Caco-2 (cell line): ENCODE results near the gene PLCB4. TPM values are rescaled to one million over a fixed set of nuclear protein-coding genes. Genes with fewer than 3 reads are reported as not detected.

Experiments used
- BruUV-seq: library from RNA; stranded (reverse); fragments of 400-500 nt; replicated peaks from 2 replicates; lab custom pipeline; 2021; lab: Mats Ljungman, UMichigan
- CTCF ChIA-PET: fragments of 300-600 bp; sonication (Branson Sonifier 250); formaldehyde crosslinking; loops from one replicate; lab custom pipeline; 2022; ENCODE audit warnings: antibody characterized with exemption; lab: Charles Lee
- POLR2A ChIA-PET: fragments of 300-600 bp; sonication (Branson Sonifier 250); formaldehyde crosslinking; loops from one replicate; lab custom pipeline; 2022; ENCODE audit warnings: antibody characterized with exemption; lab: Charles Lee
- DNase-seq, 2 experiments: peaks; one replicate each; pipeline versions ENCODE4 v3.0.0 to v3.0.0-alpha.2; 2020 to 2022
- H3K27me3 ChIP-seq: replicated peaks from 2 replicates; pipeline ENCODE4 v1.6.0; 2011; ENCODE audit warnings: low read length; ENCODE audit not compliant: control insufficient read depth, insufficient read depth
- H3K36me3 ChIP-seq: 2 replicates; pipeline ENCODE4 v1.5.1; 2011; ENCODE audit warnings: low read length; ENCODE audit not compliant: control insufficient read depth, insufficient read depth
- H3K4me1 ChIP-seq: fragments of 250-450 bp; sonication (Bioruptor Pico); 2 replicates; pipeline ENCODE4 v1.5.1; 2020; ENCODE audit warnings: mild to moderate bottlenecking
- H3K4me3 ChIP-seq: 2 replicates; pipeline ENCODE4 v1.5.1; 2011; ENCODE audit warnings: low read depth, mild to moderate bottlenecking, control low read depth, low read length
- H3K9me3 ChIP-seq: fragments of 250-450 bp; sonication (Bioruptor Pico); 2 replicates; pipeline ENCODE4 v1.5.1; 2020; ENCODE audit warnings: mild to moderate bottlenecking, moderate library complexity
- H3K27ac Mint-ChIP-seq: one replicate; pipeline ENCODE4 v1.8.0; 2022; ENCODE audit warnings: mixed read lengths; ENCODE audit not compliant: unreplicated experiment
- H3K27me3 Mint-ChIP-seq: one replicate; pipeline ENCODE4 v1.8.0; 2022; ENCODE audit warnings: mixed read lengths; ENCODE audit not compliant: insufficient read depth, unreplicated experiment
- H3K36me3 Mint-ChIP-seq: one replicate; pipeline ENCODE4 v1.8.0; 2022; ENCODE audit warnings: mild to moderate bottlenecking, mixed read lengths; ENCODE audit not compliant: insufficient read depth, unreplicated experiment
- H3K4me1 Mint-ChIP-seq: one replicate; pipeline ENCODE4 v1.8.0; 2022; ENCODE audit warnings: low read depth, mixed read lengths; ENCODE audit not compliant: unreplicated experiment
- H3K4me3 Mint-ChIP-seq: one replicate; pipeline ENCODE4 v1.8.0; 2022; ENCODE audit warnings: mild to moderate bottlenecking, moderate library complexity, mixed read lengths; ENCODE audit not compliant: unreplicated experiment
- H3K9me3 Mint-ChIP-seq: one replicate; pipeline ENCODE4 v1.8.0; 2022; ENCODE audit warnings: mixed read lengths; ENCODE audit not compliant: unreplicated experiment
- CTCF ChIP-seq, 2 experiments: fragments of 200-600 bp in 1 of 2; IDR thresholded peaks; 1 replicate in 1 of 2; 2 replicates in 1 of 2; pipeline versions ENCODE4 v1.5.1 to v1.8.0; 2011 to 2022; ENCODE audit warnings: antibody characterized with exemption in 1 of 2, control low read depth in 1 of 2, inconsistent platforms in 1 of 2, low read depth in 1 of 2, low read length in 1 of 2, mild to moderate bottlenecking in 1 of 2, moderate library complexity in 1 of 2; ENCODE audit not compliant: insufficient read depth in 1 of 2, severe bottlenecking in 1 of 2, unreplicated experiment in 1 of 2
- intact Hi-C: fragments of 100-400 bp; cut with micrococcal nuclease; formaldehyde crosslinking; loops from one replicate; pipeline ENCODE4 v1.10.0; 2022; ENCODE audit not compliant: unreplicated experiment
- total RNA-seq: library from RNA; stranded (reverse); gene quantifications from 2 replicates; pipeline ENCODE4 v1.2.3, GENCODE V29; 2022

The PLCB4 gene
- total RNA-seq, 1 experiment from 2014 or later: 3.0 TPM

- H3K4me3 ChIP-seq: no peak overlapping the region
- no peak for DNase-seq
- CTCF ChIA-PET: interaction anchor here (0.9 kb wide), 1 partner anchor 13 kb away, joined by 3 read pairs; no protein-coding TSS in a partner anchor
- POLR2A ChIA-PET: no interaction called here
- no peaks in the 10 kb centered on the region for H3K4me1 Mint-ChIP-seq
- no peaks in the 10 kb centered on the region for H3K9me3 ChIP-seq
- no peaks in the 10 kb centered on the region for H3K27me3 ChIP-seq
- H3K36me3 Mint-ChIP-seq: no peaks in the 10 kb centered on the region
- peaks cover 3% of the 10 kb centered on the region for H3K27me3 Mint-ChIP-seq
- no peaks in the 10 kb centered on the region for H3K36me3 ChIP-seq
- intact Hi-C loops: no loop called here
- TF ChIP-seq CTCF (IDR thresholded peaks at IDR 0.05; ENCODE audit: insufficient read depth in 1 of 2, low read depth in 1 of 2, low read length in 1 of 2, severe bottlenecking in 1 of 2, unreplicated experiment in 1 of 2): no peak
- H3K4me3 Mint-ChIP-seq: no peak overlapping the region
- BruUV-seq: no TSS peak
- no peak overlapping the region for H3K27ac Mint-ChIP-seq
- no peaks in the 10 kb centered on the region for H3K9me3 Mint-ChIP-seq
- no peaks in the 10 kb centered on the region; the same call in 1 of the 2 replicates for H3K4me1 ChIP-seq
These were observed 133.7 kb downstream of the PLCB4 start for GRCh38 chr20:9202420-9203080.

DNA sequence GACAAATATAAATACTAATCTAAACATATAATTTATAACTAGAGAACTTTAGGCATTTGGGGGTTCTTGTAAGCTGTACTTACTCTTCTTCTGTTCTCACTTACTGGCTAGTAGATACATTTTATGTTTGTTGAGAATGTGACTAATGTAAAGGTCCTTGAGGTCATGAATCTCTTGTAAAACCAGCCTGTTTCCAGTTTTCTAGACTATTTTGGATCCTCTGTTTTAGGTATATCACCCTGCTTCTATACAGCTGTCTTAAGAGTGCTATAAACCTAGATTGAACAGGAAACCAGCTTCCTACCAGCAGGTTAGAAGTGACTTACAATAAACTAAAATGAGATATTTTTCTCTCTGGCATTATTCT, 134.2 kb downstream of the PLCB4 start:
- intact Hi-C loops: no loop called here
- H3K9me3 ChIP-seq: no peaks in the 10 kb centered on the region
- peaks cover 3% of the 10 kb centered on the region for H3K27me3 Mint-ChIP-seq
- H3K27me3 ChIP-seq: no peaks in the 10 kb centered on the region
- no peaks in the 10 kb centered on the region for H3K36me3 ChIP-seq
- no peaks in the 10 kb centered on the region for H3K4me1 Mint-ChIP-seq
- ChIA-PET POLR2A (no interaction called here), CTCF (interaction anchor here (0.9 kb wide), 1 partner anchor 13 kb away, joined by 3 read pairs; no protein-coding TSS in a partner anchor)
- BruUV-seq: no TSS peak
- no peak for TF ChIP-seq CTCF (IDR thresholded peaks at IDR 0.05; ENCODE audit: insufficient read depth in 1 of 2, low read depth in 1 of 2, low read length in 1 of 2, severe bottlenecking in 1 of 2, unreplicated experiment in 1 of 2)
- no peaks in the 10 kb centered on the region for H3K9me3 Mint-ChIP-seq
- H3K27ac Mint-ChIP-seq: no peak overlapping the region
- no peaks in the 10 kb centered on the region; the same call in 1 of the 2 replicates for H3K4me1 ChIP-seq
- no peak overlapping the region for H3K4me3 Mint-ChIP-seq
- H3K36me3 Mint-ChIP-seq: no peaks in the 10 kb centered on the region
- no peak overlapping the region for H3K4me3 ChIP-seq
- no peak for DNase-seq

- Mint-ChIP-seq H3K9me3 (no peaks in the 10 kb centered on the region), H3K36me3 (no peaks in the 10 kb centered on the region), H3K27me3 (peaks cover 3% of the 10 kb centered on the region), H3K4me1 (no peaks in the 10 kb centered on the region), H3K27ac (no peak overlapping the region), H3K4me3 (no peak overlapping the region)
- intact Hi-C loops: no loop called here
- Histone ChIP-seq H3K4me1 (no peaks in the 10 kb centered on the region; the same call in 1 of the 2 replicates), H3K4me3 (no peak overlapping the region), H3K27me3 (no peaks in the 10 kb centered on the region), H3K36me3 (no peaks in the 10 kb centered on the region), H3K9me3 (no peaks in the 10 kb centered on the region)
- ChIA-PET CTCF (no interaction called here), POLR2A (no interaction called here)
- DNase-seq: no peak
- no peak for TF ChIP-seq CTCF (IDR thresholded peaks at IDR 0.05; ENCODE audit: insufficient read depth in 1 of 2, low read depth in 1 of 2, low read length in 1 of 2, severe bottlenecking in 1 of 2, unreplicated experiment in 1 of 2)
- BruUV-seq: no TSS peak
These were observed 136.1 kb downstream of the PLCB4 start for GRCh38 chr20:9204979-9205378.
